Measurements from ENCODE around the gene UTY.

GRCh38 chrY:13479828-13480227 is at the start of gene UTY:
- TF ChIP-seq POLR2A (IDR thresholded peaks at IDR 0.05) = no peak
- no peak for TF ChIP-seq CTCF (IDR thresholded peaks at IDR 0.05)
- no peak for TF ChIP-seq EP300 (IDR thresholded peaks at IDR 0.05)
